Mammary epithelial cell (primary cell): ENCODE data around the gene ANKRD13B.

ENCODE experiments used
- EZH2 ChIP-seq: IDR thresholded peaks from 2 replicates; pipeline ENCODE4 v1.6.1; 2012; ENCODE audit warnings: low read length, inconsistent platforms, borderline replicate concordance
- TF ChIP-seq, protein P1 (sequence below), 2 donors: IDR thresholded peaks in 1 of 2; conservative IDR thresholded peaks in 1 of 2; 2 replicates each; pipeline ENCODE4 v1.5.1; 2011 to 2012; ENCODE audit warnings: inconsistent platforms in 2 of 2, low read length in 2 of 2, mild to moderate bottlenecking in 2 of 2, control low read depth in 1 of 2, low read depth in 1 of 2; ENCODE audit not compliant: insufficient read depth in 1 of 2; ENCODE audit errors: extremely low read depth in 1 of 2

DNA sequence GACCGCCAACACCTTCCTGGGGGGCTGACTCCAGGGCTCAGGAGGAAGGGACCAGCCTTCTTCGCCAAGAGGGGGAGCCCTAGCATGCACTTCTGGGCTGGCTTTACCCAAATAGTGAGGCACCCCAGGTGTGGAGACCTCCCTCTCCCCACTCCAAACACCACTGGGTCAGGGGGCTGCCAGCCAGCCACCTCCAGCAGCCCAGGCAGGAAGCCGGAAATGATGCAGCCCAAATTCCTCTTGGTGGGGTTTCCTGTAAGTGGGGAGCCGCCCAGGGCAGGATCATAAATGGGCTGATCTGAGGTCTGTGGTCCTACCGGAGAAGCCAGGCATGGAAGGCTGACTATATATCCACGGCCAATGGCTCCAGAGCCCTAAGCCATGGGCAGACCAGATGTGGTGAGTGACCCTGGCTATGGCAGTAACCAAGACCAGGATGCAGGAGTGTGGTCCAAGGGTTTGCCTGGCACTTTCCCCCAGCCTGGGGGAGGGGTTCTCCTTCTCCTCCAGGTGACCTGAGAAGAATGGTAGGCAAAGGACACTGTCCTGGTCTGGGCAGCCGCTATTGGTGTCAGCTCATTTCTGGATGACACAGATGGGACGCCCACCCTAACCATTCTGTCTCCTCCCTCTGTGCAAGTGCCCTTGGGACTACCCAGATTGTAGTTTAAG, 7.7 kb upstream of the ANKRD13B start:
- TF ChIP-seq, protein P1, sequence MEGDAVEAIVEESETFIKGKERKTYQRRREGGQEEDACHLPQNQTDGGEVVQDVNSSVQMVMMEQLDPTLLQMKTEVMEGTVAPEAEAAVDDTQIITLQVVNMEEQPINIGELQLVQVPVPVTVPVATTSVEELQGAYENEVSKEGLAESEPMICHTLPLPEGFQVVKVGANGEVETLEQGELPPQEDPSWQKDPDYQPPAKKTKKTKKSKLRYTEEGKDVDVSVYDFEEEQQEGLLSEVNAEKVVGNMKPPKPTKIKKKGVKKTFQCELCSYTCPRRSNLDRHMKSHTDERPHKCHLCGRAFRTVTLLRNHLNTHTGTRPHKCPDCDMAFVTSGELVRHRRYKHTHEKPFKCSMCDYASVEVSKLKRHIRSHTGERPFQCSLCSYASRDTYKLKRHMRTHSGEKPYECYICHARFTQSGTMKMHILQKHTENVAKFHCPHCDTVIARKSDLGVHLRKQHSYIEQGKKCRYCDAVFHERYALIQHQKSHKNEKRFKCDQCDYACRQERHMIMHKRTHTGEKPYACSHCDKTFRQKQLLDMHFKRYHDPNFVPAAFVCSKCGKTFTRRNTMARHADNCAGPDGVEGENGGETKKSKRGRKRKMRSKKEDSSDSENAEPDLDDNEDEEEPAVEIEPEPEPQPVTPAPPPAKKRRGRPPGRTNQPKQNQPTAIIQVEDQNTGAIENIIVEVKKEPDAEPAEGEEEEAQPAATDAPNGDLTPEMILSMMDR (conservative IDR thresholded peaks at IDR 0.05 in 1 of 2, IDR thresholded peaks at IDR 0.05 in 1 of 2; ENCODE audit: extremely low read depth in 1 of 2, insufficient read depth in 1 of 2, low read depth in 1 of 2, low read length in 2 of 2) = peak in 1 of 2 donors; percentile 26
- TF ChIP-seq EZH2 = no peak
